NCI-H446 (cell line): ENCODE results near the gene SLC8B1.

Experiments
- DNase-seq, 2 experiments: peaks; one replicate each; lab custom pipeline; 2025; lab: John Stamatoyannopoulos, UW

The SLC8B1 gene

GRCh38 chr12:113295886-113296556 is 38.9 kb downstream of the SLC8B1 start:
- no peak for DNase-seq

GRCh38 chr12:113293100-113293499 is 41.8 kb downstream of the SLC8B1 start:
- DNase-seq: no peak

- DNase-seq: no peak
These were observed 42.4 kb downstream of the SLC8B1 start for GRCh38 chr12:113292547-113292946.

DNA sequence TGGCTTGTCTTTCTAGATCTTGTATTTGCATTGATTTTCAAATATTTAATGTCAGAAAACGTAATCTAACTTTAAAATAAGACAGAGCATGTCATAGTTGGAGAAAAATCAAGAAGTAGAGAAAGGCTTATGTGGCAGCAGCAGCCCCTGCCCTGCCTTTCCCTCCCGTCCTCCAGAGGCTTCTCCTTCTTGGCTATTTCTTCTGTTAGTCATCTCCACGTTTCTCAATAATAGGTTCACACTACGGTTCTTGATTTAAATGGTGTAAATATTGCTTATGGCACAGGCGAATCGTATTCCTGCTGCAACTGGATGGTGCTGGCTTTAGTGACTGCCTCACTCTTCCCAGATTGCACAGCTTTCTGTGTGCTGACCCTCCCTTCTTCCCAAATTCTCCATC is 42.8 kb downstream of the SLC8B1 start:
- DNase-seq: no peak

DNA sequence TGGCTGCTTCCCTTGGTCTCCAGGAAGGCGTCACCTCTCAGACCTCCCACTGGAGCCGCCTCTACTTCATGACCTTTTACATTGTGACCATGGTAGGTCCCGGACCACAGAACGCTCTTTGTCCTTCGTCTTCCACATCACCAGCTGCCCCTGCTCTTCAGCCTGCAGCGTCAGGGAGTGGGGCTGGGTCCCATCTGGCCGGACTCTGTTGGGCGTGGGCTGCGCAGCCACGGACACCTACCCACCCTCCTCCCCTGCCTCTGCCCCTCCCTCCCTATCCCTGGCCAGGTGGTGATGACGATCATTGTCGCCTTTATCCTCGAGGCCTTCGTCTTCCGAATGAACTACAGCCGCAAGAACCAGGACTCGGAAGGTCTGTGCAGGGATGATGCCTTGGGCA is 43.3 kb downstream of the SLC8B1 start:
- no peak for DNase-seq

GRCh38 chr12:113290506-113290905 is 44.4 kb downstream of the SLC8B1 start:
- DNase-seq: no peak

DNA sequence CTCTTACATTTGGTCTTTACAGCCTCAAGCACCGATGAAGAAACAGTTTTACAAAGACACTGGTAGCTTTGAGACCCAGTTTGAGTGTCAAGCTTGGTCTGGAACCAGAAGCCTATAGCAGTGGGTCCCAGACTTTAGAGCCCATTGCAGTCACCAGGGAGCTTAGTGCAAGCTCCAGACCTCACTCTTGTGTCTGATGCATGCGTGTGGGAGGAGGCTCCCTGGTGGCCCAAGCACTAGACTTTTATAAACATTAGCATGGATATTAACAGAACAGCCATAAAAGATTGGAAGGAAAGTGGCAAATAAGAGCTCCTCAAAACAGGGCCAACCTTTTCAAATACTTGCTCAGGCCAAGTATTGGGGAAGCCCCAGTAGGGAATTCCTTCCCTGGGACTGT is 45.5 kb downstream of the SLC8B1 start:
- DNase-seq: no peak

DNA sequence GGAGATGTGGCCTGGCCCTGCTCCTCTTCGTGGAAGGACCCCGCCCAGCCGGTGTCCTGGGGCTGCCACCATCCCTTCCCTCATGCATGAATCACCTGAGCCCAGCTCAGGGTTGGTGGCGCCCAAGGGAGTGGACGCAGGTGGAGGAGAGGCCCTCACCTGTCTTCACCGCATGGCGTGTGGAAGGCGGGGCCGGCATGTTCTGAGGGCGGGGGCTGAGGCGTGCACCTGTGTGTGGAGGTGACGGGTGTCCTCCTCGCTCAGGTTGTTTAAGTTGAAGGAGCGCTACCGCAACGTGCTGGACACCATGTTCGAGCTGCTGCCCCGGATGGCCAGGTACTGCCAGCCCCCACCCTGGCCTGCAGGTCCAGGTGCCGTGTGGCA is 47.0 kb downstream of the SLC8B1 start:
- DNase-seq: no peak

DNA sequence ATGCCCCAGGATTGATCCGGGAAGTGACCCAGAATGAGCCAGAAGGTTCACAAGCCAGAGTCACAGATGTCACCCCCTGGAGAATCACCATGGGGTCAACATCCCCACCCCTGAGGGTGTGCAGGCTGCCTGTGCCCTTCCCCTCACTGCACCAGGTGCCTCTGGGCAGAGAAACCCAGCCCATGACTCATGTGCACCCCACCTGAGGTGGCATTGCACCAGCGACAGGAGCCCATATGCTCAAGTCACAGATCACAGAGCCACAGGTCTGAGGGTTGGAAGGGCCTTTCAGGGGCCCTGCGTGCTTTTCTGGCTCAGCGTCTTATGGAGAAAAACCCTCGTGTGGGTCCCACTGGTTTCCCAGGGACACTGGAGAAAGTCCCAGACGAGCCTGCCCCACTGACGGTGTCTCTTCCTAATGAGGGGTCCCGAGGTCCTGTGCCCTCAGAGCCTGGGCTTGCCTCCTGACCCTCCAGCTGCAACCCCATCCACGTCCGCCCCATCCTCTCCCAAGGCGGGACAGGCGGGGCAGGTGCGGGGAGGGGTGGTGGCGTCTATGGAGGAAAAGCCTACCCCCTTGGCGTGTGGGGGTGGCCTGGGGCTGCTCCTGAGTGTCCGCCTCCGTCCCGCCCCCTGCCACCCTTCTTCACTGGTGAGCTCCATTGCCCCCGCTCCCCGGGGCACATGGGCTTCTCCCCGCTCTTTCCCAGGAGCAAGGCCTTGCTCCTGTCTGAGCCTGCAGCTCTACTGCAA is 47.6 kb downstream of the SLC8B1 start:
- no peak for DNase-seq

GRCh38 chr12:113286712-113287111 is 48.2 kb downstream of the SLC8B1 start:
- no peak for DNase-seq

DNA sequence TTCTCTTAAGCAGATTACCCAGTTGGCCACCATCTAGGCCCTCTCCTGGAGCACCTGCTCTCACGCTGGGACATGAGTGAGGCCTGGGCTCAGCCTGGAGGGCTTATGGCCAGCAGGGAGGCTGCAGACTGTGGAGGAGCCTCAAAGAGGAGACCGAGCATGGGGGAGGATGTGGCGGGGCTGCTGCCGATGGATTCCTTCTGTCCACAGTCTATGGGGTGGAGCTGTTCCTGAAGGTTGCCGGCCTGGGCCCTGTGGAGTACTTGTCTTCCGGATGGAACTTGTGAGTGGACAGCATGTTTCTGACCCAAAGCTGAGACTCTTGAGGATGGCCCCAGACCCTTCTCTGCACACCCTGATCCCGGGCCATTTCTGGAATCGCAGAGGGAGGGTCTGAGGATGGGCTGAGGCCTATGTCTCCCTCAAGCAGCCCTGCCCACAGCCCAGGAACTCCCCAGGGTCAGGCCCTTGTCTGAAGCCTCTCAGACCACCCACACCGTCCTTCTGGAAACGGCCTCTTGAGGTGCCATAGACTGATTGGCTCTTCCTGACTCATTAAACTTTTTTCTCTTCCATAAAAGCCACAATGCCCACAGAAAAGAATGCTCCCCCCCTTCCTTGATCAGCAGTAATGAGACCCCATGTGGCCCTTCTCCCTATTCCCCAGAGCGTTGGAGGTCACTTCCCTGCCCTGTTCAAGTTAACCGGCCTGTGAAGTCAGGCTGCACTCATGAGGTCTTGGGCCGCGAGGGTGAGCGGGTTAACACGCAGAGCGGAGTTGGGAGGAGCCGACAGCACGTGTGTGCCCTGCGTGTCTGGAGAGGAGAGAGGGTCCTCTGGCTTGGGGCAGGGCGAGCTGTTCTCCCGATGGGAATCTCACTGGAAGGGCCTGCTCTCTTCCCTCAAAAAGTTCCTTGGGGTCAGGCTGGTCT is 49.0 kb downstream of the SLC8B1 start:
- DNase-seq: no peak

- DNase-seq: no peak
These were observed 50.2 kb downstream of the SLC8B1 start for GRCh38 chr12:113284751-113285150.

DNA sequence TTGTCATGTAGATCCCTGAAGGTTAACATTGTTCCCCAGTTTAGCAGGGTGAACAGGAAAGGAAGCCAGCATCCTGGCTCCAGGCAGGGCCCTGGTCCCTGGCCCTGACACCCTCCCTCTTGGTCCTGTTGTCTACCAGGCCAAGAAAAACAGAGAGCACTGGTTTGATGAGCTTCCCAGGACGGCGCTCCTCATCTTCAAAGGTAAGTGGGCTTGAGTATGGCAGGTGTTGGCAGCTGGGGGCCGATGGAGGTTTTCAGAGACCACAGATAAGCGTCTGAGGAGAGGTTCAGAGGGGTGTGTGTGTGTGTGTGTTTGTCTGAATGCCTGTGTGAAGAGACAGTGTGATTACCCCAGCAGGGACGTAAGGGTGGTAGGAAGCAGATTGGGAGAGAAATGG is 56.3 kb downstream of the SLC8B1 start:
- DNase-seq: no peak

- no peak for DNase-seq
These were observed 56.8 kb downstream of the SLC8B1 start for GRCh38 chr12:113278141-113278540.

DNA sequence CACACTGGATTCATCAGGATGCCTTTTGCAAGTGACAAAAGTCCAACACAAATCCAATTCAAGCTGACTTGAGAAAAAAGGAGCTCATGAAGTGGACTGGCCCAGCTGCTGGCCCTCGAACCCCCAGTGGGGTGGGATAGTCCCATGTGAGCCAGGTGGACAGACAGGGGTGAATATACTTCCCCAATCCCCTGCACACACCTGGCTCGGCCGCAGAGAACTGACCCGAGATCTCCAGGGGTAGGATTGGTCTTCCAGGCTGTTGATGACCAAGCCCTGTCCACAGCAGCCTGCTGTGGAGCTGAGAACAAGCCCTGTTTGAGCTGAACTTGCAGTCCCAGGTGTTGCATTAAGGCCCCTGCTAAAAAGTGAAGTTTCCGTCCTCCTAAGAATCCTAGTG is 57.4 kb downstream of the SLC8B1 start:
- no peak for DNase-seq

DNA sequence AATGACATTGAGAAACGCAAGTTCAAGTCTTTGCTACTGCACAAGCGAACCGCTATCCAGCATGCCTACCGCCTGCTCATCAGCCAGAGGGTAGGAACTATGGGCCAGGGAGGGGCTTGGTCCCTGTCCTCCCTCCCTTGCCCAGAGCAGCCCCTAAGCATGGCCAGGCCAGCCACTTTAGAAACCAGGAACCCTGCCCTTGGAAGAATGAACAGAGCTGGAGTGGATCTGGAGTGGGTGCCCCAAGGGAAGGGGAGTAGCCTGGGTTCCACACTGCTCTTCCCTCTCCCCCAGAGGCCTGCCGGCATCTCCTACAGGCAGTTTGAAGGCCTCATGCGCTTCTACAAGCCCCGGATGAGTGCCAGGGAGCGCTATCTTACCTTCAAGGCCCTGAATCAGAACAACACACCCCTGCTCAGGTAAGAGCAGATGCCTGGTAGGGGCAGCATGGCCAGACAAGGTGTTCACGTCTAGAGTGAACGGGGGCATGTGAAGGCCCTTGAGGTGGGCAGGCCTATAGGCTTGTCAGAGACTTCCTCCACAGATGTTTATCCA is 57.9 kb downstream of the SLC8B1 start:
- no peak for DNase-seq

DNA sequence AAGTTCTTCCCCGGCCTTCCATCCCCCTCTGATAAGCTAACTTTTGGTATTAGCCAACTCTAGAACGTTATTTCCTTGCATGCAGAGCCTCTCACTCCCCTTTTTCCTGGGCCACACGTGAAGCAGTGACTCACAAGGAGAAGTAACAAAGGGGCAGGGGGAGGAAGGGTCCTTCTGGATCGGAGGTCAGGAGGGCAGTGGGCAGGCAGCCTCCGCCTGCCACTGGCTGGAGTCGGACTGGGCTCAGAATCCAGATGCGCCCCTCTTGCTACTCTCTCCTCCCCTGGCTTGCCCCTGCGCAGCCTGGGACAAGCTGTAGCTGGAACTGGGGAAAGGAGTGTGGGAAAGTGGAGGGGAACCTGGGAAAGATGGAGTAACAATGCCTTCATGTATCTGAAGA is 58.6 kb downstream of the SLC8B1 start:
- no peak for DNase-seq

DNA sequence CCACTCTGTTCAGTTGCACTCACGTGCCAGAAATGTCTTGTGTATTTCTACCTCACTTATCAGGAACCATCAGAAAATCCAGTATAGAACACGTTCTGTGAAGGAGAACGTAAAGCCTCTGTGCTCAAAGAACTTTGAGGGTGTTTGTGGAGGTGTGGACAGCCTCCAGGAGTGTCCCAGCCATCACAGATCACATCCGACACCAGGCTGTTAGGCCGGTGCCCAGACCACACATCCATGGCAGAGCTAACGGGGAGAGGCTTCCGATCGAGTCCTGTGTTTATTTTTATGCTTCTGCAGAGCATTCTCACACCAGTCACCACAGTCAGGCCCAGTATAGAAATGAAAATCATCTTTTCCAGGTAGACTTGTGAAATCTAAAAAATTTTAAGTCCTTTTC is 60.1 kb downstream of the SLC8B1 start:
- no peak for DNase-seq

- no peak for DNase-seq
These were observed 61.7 kb downstream of the SLC8B1 start for GRCh38 chr12:113273053-113273725.

DNA sequence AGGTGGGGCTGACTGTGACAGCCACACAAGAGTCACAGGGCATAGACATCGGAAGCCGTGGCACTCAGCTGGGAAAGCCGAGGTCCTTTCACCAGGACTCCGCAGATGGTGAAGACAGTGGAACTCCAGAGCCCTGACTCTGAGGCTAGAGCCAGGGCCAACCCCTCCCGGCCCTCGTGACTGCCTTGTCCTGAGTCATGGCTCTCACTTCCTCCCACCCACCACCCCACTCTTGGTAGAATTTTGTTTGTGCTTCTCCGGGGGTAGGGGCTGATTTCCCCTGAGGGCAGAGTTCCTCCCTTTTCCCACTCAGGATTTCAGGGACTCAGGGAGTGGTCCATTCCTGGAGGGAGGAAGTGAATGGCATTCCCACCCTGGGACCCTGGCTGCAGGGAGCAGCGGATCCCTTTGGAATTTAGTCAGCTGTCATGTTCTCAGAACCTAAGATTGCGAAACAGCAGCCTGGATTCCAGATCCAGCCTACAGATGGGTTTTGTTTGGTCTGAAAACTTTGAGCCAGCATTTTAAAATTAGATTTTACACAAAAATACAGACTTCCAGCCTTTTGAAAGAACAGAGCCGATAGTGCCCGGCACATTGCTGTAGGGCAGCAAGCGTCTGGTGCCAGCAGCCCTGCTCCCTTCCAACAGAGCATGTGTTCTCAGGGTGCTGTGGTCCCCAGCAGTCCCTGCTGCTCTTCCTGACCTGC is 62.9 kb downstream of the SLC8B1 start:
- DNase-seq: peak in 1 of 2 experiments; percentile 51

- no peak for DNase-seq
These were observed 63.5 kb downstream of the SLC8B1 start for GRCh38 chr12:113271466-113271852.
